ENCODE data around the gene CLCN2. TPM values are rescaled to one million over a fixed set of nuclear protein-coding genes. Genes with fewer than 3 reads are reported as not detected.

Gene CLCN2
- total and polyA plus RNA-seq, 11 donors = 1.2 to 3.6 (median 2.0) TPM

DNA sequence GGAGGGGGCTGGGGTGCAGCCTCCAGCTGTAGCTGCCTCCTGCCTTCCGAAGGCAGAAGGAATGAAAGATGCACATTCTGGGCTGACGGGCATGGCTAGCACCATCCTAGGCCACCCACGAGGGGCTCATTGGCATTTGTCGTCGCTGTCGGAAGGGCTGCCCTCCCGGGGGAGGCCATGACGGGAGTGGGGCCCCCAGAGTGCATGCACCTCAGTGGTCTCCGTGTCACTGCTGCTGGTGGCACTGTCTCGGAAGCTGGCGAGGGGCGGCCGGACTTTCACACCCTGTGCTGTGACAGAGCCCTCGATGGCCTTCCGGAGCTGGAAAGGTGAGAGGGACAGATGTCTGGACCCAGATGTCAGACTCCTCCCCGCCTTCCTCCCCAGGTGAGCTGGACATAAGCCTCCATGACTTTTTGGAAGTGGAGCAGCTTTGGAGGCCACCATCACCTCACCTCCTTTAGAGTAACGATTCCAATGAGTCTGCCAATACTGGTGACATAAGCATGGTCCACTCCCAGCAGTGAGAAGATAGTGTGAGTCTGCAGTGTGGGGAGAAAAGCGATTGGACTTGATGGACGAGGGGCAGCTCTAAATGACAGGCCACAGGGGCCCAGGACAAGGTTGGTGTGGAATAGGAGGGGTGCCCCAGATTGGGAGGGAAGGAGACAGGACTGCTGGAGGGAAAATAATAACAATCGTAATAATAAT is 14.8 kb downstream of the CLCN2 start:
- peaks cover 0 to 11% (median 8%) of the 10 kb centered on the region in 12 donors for H3K4me1 ChIP-seq
- 91 to 93% (median 92%) methylated on average over 20 of the region's 20 CpGs for WGBS, 4 donors
- peaks cover 0 to 47% (median 41%) of the 10 kb centered on the region in 9 donors for H3K36me3 ChIP-seq
- intact Hi-C loops (cut with DNase I) = loop anchor here in 1 of 10 donors (5.0 kb wide), 1 partner anchor 44 kb away; no protein-coding TSS in a partner anchor
- H3K4me3 ChIP-seq = no peak overlapping the region
- ATAC-seq (no peak), DNase-seq (no peak)
- no peak for TF ChIP-seq POLR2A (IDR thresholded peaks at IDR 0.05)
- TF ChIP-seq, protein P1, sequence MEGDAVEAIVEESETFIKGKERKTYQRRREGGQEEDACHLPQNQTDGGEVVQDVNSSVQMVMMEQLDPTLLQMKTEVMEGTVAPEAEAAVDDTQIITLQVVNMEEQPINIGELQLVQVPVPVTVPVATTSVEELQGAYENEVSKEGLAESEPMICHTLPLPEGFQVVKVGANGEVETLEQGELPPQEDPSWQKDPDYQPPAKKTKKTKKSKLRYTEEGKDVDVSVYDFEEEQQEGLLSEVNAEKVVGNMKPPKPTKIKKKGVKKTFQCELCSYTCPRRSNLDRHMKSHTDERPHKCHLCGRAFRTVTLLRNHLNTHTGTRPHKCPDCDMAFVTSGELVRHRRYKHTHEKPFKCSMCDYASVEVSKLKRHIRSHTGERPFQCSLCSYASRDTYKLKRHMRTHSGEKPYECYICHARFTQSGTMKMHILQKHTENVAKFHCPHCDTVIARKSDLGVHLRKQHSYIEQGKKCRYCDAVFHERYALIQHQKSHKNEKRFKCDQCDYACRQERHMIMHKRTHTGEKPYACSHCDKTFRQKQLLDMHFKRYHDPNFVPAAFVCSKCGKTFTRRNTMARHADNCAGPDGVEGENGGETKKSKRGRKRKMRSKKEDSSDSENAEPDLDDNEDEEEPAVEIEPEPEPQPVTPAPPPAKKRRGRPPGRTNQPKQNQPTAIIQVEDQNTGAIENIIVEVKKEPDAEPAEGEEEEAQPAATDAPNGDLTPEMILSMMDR (IDR thresholded peaks at IDR 0.05) = no peak
- no peak overlapping the region for H3K27ac ChIP-seq
- H3K9me3 ChIP-seq = no peaks in the 10 kb centered on the region
- no peaks in the 10 kb centered on the region for H3K27me3 ChIP-seq

DNA sequence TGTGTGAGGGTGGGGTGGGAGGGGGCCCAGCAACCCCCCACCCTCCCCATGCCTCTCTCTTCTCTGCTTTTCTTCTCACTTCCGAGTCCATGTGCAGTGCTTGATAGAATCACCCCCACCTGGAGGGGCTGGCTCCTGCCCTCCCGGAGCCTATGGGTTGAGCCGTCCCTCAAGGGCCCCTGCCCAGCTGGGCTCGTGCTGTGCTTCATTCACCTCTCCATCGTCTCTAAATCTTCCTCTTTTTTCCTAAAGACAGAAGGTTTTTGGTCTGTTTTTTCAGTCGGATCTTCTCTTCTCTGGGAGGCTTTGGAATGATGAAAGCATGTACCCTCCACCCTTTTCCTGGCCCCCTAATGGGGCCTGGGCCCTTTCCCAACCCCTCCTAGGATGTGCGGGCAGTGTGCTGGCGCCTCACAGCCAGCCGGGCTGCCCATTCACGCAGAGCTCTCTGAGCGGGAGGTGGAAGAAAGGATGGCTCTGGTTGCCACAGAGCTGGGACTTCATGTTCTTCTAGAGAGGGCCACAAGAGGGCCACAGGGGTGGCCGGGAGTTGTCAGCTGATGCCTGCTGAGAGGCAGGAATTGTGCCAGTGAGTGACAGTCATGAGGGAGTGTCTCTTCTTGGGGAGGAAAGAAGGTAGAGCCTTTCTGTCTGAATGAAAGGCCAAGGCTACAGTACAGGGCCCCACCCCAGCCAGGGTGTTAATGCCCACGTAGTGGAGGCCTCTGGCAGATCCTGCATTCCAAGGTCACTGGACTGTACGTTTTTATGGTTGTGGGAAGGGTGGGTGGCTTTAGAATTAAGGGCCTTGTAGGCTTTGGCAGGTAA is 15.9 kb downstream of the CLCN2 start:
- intact Hi-C loops (cut with DNase I) = loop anchor here in 1 of 10 donors (5.0 kb wide), 1 partner anchor 43 kb away; no protein-coding TSS in a partner anchor
- H3K9me3 ChIP-seq = no peaks in the 10 kb centered on the region
- H3K27me3 ChIP-seq = no peaks in the 10 kb centered on the region
- peaks cover 0 to 48% (median 45%) of the 10 kb centered on the region in 9 donors for H3K36me3 ChIP-seq
- H3K4me1 ChIP-seq = peaks cover 0 to 17% (median 8%) of the 10 kb centered on the region in 12 donors
- WGBS, 4 donors = 44 to 55% (median 49%) methylated on average over 13 to 14 of the region's 14 CpGs
- DNase-seq = peak in 4 of 5 donors; percentile 61 to 81 (median 70)
- H3K27ac ChIP-seq = peak overlapping the region in 4 of 12 donors; percentile 43 to 55 (median 50)
- TF ChIP-seq POLR2A (IDR thresholded peaks at IDR 0.05) = no peak
- TF ChIP-seq, protein P1 (IDR thresholded peaks at IDR 0.05) = peak; percentile 14 to 58 (median 34)
- peak; percentile 70 to 87 (median 78) for ATAC-seq
- H3K4me3 ChIP-seq = no peak overlapping the region

- no peaks in the 10 kb centered on the region for H3K27me3 ChIP-seq
- H3K9me3 ChIP-seq = no peaks in the 10 kb centered on the region
- WGBS, 4 donors = 87 to 91% (median 89%) methylated on average over 17 to 24 of the region's 24 CpGs
- DNase-seq (peak in 1 of 5 donors; percentile 16), ATAC-seq (peak in 1 of 4 donors; percentile 2)
- peaks cover 0 to 19% (median 8%) of the 10 kb centered on the region in 12 donors for H3K4me1 ChIP-seq
- intact Hi-C loops (cut with DNase I) = loop anchor here in 1 of 10 donors (5.0 kb wide), 1 partner anchor 42 kb away; no protein-coding TSS in a partner anchor
- no peak overlapping the region for H3K4me3 ChIP-seq
- peaks cover 0 to 48% (median 45%) of the 10 kb centered on the region in 9 donors for H3K36me3 ChIP-seq
- no peak for TF ChIP-seq POLR2A (IDR thresholded peaks at IDR 0.05)
- TF ChIP-seq, protein P1 (IDR thresholded peaks at IDR 0.05) = no peak
- H3K27ac ChIP-seq = peak overlapping the region in 1 of 12 donors; percentile 55
These were observed 16.7 kb downstream of the CLCN2 start for GRCh38 chr3:184344579-184345316.
